ENCODE results near the gene THBS1.

Gene THBS1

DNA sequence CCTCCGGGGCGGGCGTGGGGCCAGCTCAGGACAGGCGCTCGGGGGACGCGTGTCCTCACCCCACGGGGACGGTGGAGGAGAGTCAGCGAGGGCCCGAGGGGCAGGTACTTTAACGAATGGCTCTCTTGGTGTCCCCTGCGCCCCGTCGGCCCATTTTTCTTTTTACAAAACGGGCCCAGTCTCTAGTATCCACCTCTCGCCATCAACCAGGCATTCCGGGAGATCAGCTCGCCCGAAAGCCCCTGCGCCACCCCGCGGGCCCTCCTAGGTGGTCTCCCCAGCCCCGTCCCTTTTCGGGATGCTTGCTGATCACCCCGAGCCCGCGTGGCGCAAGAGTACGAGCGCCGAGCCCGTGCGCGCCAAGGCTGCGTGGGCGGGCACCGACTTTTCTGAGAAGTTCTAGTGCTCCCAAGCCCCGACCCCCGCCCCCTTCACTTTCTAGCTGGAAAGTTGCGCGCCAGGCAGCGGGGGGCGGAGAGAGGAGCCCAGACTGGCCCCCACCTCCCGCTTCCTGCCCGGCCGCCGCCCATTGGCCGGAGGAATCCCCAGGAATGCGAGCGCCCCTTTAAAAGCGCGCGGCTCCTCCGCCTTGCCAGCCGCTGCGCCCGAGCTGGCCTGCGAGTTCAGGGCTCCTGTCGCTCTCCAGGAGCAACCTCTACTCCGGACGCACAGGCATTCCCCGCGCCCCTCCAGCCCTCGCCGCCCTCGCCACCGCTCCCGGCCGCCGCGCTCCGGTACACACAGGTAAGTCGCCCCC is at the start of gene THBS1:
TSS of gene THBS1 (plus strand) at position 595 of the 757 bp plus-strand sequence. CDS start 779 bp downstream, outside the sequence.
- H3K4me3 ChIP-seq (ENCODE audit: low read depth, low read length), result peak within 1 kb of the TSS; percentile 44
- TF ChIP-seq, protein P1, sequence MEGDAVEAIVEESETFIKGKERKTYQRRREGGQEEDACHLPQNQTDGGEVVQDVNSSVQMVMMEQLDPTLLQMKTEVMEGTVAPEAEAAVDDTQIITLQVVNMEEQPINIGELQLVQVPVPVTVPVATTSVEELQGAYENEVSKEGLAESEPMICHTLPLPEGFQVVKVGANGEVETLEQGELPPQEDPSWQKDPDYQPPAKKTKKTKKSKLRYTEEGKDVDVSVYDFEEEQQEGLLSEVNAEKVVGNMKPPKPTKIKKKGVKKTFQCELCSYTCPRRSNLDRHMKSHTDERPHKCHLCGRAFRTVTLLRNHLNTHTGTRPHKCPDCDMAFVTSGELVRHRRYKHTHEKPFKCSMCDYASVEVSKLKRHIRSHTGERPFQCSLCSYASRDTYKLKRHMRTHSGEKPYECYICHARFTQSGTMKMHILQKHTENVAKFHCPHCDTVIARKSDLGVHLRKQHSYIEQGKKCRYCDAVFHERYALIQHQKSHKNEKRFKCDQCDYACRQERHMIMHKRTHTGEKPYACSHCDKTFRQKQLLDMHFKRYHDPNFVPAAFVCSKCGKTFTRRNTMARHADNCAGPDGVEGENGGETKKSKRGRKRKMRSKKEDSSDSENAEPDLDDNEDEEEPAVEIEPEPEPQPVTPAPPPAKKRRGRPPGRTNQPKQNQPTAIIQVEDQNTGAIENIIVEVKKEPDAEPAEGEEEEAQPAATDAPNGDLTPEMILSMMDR (IDR thresholded peaks at IDR 0.05; ENCODE audit: control insufficient read depth, extremely low read depth, insufficient read depth), result no peak
- DNase-seq (ENCODE audit: low read depth), result no peak

DNA sequence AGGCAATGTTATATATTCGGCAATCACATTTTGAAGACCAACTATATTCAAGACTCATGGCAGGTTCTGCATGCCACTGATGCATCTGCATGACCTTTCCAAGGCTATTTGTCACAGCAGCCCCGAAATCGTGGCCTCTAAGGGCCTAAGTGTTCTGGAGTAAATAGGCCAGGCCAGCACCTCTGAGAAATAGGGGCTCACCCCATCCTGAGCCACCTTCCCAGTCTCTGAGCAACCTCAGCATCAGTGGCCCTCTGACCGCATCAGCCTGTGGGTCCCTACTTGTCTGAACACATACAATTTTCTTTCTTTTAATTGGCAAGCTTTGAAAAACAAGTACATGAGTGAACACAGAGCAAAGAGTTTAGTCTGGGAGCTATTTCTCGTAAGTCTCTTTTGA is 45.9 kb upstream of the THBS1 start:
- DNase-seq (ENCODE audit: low read depth), result no peak
- TF ChIP-seq, protein P1 (IDR thresholded peaks at IDR 0.05; ENCODE audit: control insufficient read depth, extremely low read depth, insufficient read depth), result no peak

DNA sequence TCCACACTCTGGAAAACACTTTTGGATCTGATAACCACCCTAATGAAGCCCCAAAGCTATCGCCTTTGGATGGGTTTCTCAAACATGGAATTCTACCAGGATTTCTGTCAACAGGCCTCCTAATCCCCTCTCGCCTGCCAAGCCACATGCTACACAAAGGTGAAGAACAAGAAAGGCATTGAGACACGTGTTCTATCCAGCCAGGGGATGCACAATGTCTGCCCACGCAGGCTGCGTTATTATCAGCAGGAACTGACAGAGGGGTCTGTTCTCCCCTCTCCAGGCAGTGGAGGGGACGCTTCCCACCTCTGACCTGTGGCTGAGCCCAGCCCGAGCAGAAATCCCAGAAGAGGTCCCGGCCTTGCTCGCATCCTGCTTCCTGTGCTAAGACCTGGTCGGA is 45.4 kb upstream of the THBS1 start:
- no peak overlapping the region for H3K4me3 ChIP-seq (ENCODE audit: low read depth, low read length)
- DNase-seq (ENCODE audit: low read depth), result no peak
- TF ChIP-seq, protein P1 (IDR thresholded peaks at IDR 0.05; ENCODE audit: control insufficient read depth, extremely low read depth, insufficient read depth), result no peak

More for the DNA sequence above, 45.9 kb upstream of the THBS1 start:
- H3K4me3 ChIP-seq (ENCODE audit: low read depth, low read length), result no peak overlapping the region

DNA sequence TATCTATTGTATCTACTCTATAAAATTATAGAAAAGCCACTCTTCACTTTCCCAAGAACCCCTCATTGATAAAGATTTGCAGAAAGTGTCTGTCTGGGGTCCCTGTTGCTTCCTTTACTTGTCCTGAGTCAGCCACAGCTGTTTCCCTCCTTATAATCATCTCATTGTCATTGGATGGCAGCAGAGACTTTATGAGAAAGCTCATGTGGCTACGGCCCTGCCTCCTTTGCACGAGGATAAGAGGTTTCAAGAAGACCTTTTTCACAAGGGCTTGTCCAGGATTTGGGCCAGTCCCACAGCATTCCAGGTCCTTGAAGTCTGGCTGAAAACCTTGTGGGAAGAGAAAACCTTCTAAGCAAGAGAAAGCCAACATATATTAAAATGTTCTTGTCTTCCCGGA is 41.9 kb upstream of the THBS1 start:
- no peak for DNase-seq (ENCODE audit: low read depth)
- TF ChIP-seq, protein P1 (IDR thresholded peaks at IDR 0.05; ENCODE audit: control insufficient read depth, extremely low read depth, insufficient read depth), result no peak
- no peak overlapping the region for H3K4me3 ChIP-seq (ENCODE audit: low read depth, low read length)

DNA sequence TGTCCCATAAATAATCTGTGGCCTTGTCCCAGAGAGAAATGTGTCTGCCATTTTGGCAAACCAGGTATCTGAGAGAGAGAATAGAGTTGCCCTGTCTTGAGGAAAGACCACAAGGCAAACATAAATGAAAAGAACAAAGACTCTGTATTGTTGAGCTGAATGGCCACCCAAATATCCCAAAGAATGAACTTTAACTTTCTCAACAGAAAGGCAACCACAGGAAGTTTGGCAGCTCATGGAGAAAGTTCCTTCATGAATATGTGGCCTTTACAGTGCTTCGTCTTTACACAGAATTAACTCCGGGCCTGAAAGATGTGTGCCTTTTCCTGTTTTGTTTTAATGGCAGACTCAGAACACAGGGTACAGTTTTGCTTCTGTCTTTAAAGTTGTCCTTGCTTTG is 41.4 kb upstream of the THBS1 start:
- H3K4me3 ChIP-seq (ENCODE audit: low read depth, low read length), result no peak overlapping the region
- TF ChIP-seq, protein P1 (IDR thresholded peaks at IDR 0.05; ENCODE audit: control insufficient read depth, extremely low read depth, insufficient read depth), result no peak
- no peak for DNase-seq (ENCODE audit: low read depth)

DNA sequence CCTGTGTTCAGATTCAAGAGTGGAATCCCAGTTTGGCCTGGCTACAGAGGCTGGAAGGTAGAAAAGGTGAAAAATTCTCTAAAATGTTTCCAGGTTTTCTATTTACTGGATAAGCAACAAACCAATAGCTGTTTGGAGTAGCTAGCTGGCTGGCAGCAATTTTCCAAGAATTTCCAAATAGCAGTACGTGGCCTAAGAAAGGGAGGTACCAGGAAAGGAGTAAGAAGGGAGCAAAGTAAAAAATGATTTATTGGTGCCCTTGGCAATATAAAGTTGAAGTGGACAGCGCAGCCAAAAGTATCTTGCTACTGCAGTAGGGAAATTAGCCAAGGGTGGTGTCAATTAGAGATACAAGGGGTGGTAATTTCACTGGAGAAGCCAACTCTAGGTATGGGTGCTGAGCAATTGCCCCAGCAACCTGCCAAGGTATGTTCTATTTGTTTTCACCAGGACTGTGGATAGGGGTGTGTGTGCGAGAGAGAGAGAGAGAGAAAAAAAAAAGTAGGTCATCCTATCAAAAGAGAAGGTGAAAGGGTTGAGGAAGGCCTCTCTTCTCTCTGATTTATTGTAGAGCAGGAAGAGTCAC is 40.8 kb upstream of the THBS1 start:
- TF ChIP-seq, protein P1 (IDR thresholded peaks at IDR 0.05; ENCODE audit: control insufficient read depth, extremely low read depth, insufficient read depth), result no peak
- no peak overlapping the region for H3K4me3 ChIP-seq (ENCODE audit: low read depth, low read length)
- no peak for DNase-seq (ENCODE audit: low read depth)

Measured in LNCaP clone FGC (cell line).